Measurements from ENCODE around the gene PDSS2.
"Not testable (repeated sequence)": the region's sequence is repeated elsewhere in the genome, so short reads cannot be mapped to it uniquely, and the experiment has no call there.

The PDSS2 gene

GRCh38 chr6:107390056-107390455 lies 69.3 kb downstream of the PDSS2 start:
- no peak for DNase-seq (ENCODE audit: low read depth)
- no peak overlapping the region for H3K4me3 ChIP-seq (ENCODE audit: low read length)
- TF ChIP-seq CTCF (conservative IDR thresholded peaks at IDR 0.05; ENCODE audit: low read depth, low read length) = no peak

GRCh38 chr6:107386904-107387303 lies 72.5 kb downstream of the PDSS2 start:
- DNase-seq (ENCODE audit: low read depth) = peak; percentile 7
- no peak for TF ChIP-seq CTCF (conservative IDR thresholded peaks at IDR 0.05; ENCODE audit: low read depth, low read length)
- no peak overlapping the region for H3K4me3 ChIP-seq (ENCODE audit: low read length)

GRCh38 chr6:107386340-107386739 lies 73.0 kb downstream of the PDSS2 start:
- no peak overlapping the region for H3K4me3 ChIP-seq (ENCODE audit: low read length)
- DNase-seq (ENCODE audit: low read depth) = peak; percentile 60
- TF ChIP-seq CTCF (conservative IDR thresholded peaks at IDR 0.05; ENCODE audit: low read depth, low read length) = no peak

GRCh38 chr6:107383705-107384104 lies 75.7 kb downstream of the PDSS2 start:
- H3K4me3 ChIP-seq (ENCODE audit: low read length) = no peak overlapping the region
- TF ChIP-seq CTCF (conservative IDR thresholded peaks at IDR 0.05; ENCODE audit: low read depth, low read length) = no peak
- DNase-seq (ENCODE audit: low read depth) = no peak

- no peak overlapping the region for H3K4me3 ChIP-seq (ENCODE audit: low read length)
- TF ChIP-seq CTCF (conservative IDR thresholded peaks at IDR 0.05; ENCODE audit: low read depth, low read length) = no peak
Observed at GRCh38 chr6:107374264-107374663, 85.1 kb downstream of the PDSS2 start.

GRCh38 chr6:107369493-107369892 lies 89.9 kb downstream of the PDSS2 start:
- TF ChIP-seq CTCF (conservative IDR thresholded peaks at IDR 0.05; ENCODE audit: low read depth, low read length) = no peak
- H3K4me3 ChIP-seq (ENCODE audit: low read length) = no peak overlapping the region
- no peak for DNase-seq (ENCODE audit: low read depth)

More at GRCh38 chr6:107374264-107374663, 85.1 kb downstream of the PDSS2 start:
- no peak for DNase-seq (ENCODE audit: low read depth)

- no peak for TF ChIP-seq CTCF (conservative IDR thresholded peaks at IDR 0.05; ENCODE audit: low read depth, low read length)
- DNase-seq (ENCODE audit: low read depth) = no peak
Observed at GRCh38 chr6:107368471-107368870, 90.9 kb downstream of the PDSS2 start.

GRCh38 chr6:107364173-107364572 lies 95.2 kb downstream of the PDSS2 start:
- H3K4me3 ChIP-seq (ENCODE audit: low read length); DNase-seq (ENCODE audit: low read depth): not testable (repeated sequence)

More at GRCh38 chr6:107368471-107368870, 90.9 kb downstream of the PDSS2 start:
- H3K4me3 ChIP-seq (ENCODE audit: low read length) = no peak overlapping the region

All from retinal pigment epithelial cell (primary cell).